HG02840 (cell line): ENCODE data around the gene HEPACAM.

ENCODE experiments used
- ATAC-seq: cut with Tn5 transposase; IDR thresholded peaks from one replicate; pipeline ENCODE4 v1.9.1; 2021; ENCODE audit warnings: mild to moderate bottlenecking, moderate library complexity, moderate number of reproducible peaks; ENCODE audit not compliant: unreplicated experiment, low FRiP score

Gene HEPACAM

DNA sequence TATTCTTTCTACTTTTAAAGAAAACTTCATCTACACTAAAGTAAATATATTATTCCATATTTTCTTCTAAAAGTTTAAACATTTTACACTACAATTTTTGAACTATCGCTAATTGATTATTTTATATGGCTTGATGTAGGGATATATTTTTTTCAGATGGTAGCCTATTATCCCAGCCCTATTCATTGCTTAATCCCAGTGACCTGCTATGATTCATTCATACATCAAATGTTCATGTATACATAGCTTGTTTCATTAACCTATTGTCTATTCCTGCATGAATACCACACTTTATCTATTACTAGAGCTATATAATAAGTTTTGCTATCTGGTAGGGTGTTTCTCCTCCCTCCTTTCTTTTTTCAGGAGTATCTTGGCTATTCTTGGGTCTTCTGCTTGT is 33.2 kb downstream of the HEPACAM start:
- ATAC-seq = no peak

DNA sequence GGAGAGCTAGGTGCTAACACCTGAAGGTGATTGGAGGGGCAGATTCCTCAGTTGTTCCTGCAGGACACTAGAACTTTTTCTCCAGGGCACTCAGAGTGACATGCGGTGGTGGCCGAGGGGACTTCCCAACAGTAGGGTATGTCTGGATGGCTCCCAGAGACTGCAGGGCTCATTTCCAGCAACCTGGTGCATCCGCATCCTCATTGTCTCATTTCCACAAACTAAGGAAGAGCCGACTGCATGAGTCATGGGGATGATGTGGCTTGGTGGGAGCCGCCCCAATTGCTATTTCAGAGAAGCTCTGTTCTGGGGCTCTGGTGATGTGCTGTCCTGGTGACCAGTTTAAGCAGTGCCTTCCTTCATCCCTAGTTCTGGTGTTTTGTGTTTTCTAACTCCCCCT is 35.4 kb downstream of the HEPACAM start:
- no peak for ATAC-seq

DNA sequence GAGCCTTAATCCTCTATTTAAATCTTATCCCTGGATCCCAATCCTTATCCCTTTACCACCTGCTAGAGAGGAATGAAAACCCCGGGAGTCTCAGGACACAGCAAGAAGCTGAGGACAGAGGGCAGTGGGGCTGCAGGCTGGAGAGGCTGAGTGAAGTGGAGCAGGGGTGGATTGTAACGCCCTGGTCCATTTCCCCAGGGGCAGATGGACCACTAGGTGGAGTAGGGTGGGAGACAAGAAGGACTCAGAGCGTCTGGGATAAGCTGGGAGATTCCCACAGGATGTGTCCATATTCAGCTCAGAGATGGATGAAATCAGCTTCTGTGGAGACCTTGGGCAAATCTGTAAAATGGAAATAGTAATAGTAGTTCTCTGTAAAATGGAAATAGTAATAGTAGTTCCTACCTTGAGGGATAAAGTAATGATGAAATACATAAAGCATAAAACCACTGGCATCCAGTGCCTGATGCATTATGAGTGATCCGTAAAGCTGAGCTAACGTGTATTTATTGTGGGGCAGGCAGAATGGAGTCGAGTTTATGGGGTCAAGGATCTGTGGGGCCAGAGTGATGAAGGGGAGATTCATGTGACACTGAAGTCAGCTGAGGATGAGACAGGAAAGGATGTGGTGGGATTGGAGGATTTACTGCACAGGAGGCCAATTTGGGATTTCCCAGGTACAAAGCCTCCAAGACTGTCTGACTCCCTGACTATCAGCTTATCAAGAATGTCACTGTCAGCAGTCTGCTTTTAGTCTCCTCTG is 36.3 kb downstream of the HEPACAM start:
- ATAC-seq = no peak

GRCh38 chr11:124898711-124899110 is 37.1 kb downstream of the HEPACAM start:
- no peak for ATAC-seq

DNA sequence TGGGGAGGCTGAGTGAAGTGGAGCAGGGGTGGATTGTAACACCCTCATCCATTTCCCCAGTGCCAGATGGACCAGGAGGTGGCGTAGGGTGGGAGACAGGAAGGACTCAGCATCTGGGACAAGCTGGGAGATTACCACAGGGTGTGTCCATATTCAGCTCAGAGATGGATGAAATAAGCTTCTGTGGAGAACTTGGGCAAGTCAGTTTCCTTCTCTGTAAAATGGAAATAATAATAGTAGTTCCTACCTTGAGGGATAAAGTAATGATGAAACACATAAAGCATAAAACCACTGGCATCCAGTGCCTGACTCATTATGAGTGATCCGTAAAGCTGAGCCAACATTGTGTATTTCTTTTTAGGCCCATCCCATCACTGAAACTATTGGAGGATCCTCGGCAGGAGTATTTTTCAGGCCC is 37.6 kb downstream of the HEPACAM start:
- ATAC-seq = no peak

DNA sequence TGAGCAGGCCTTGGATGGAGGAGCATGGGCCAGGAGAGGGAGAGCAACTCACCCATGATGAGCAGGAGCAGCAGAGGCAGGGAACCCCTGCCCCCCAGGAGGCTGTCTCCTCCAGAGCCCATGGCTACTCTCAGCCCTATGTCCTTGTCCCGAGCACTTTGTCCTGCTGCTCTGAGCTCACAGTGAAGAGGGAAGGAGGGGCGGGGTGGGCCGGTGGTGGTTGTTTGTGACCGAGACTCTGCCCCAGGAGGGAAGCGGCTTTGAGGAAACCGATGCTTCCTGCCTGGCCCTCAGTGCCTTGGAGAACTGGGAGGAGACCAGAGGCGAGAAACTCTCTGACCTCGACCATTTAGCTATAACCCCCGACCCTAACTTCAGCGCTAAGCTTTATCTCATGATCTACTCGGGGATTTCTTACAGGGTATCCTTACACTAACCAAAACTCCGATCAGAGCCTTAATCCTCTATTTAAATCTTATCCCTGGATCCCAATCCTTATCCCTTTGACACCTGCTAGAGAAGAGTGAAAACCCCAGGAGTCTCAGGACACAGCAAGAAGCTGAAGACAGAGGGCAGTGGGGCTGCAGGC is 38.1 kb downstream of the HEPACAM start, which contains the start of gene ROBO4:
Gene ROBO4 (minus strand): TSS at position 192 of the 589 bp plus-strand sequence. CDS start 70 bp downstream, at position 122.
- ATAC-seq = no peak

GRCh38 chr11:124896821-124897391 is 38.9 kb downstream of the HEPACAM start:
- no peak for ATAC-seq

DNA sequence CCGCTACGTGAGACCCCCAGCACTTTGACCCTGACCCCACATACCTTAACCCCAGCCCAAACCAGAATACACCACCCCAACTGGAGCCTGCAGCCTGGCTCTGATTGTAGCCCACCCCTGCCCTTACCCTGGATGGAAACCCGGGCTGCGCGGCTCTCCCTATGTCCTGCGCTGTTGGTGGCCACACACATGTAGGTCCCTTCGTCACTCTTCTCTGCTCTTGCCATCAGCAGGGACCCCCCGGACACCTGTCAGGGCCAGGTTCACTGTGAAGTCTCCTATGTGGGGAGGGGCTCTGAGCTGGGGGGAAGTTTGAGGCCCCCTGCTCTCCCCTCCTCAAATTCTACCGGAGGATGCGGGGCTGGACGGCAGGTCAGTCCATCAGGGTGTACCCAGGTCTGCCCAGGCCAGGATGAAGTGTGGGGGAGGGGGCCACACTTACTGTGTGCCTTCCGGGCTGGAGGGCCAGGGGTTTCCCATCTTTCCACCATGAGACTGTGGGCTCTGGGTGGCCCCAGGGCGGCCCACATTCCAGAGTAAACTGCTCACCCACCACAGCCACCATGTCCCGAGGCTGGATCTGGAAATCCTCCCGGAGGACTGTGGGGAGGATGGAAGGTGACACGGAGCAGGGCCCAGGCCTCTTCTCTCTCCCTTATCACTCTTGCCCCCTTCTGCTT is 39.6 kb downstream of the HEPACAM start:
- no peak for ATAC-seq

DNA sequence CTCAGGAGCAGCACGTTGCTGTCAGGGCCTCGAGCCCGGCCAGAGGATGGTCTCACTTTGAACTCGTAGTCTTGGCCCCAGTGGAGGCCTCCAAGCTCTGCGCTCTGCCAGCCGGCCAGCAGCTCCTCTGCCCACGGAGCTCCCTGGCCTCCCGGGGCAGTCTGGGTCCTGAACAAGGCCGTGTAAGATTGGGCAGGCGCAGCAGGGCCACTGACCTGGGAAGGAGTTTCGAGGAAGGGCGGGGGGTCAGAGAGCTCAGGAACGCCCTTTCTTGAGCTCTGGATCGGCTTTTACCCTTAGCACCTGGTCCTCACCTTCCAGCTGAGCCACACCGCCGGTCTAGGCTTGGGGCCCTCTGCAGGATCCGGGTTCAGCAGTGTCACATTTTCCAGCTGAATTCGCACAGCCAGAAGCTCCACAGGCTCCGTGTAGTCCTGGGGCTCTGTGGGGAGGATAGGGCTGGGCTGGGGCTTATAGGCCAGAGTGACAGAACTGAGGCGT is 40.3 kb downstream of the HEPACAM start:
- no peak for ATAC-seq

GRCh38 chr11:124894606-124895430 is 41.0 kb downstream of the HEPACAM start:
- no peak for ATAC-seq

- no peak for ATAC-seq
Observed at GRCh38 chr11:124893781-124894401, 42.0 kb downstream of the HEPACAM start.

GRCh38 chr11:124892750-124893454 is 42.9 kb downstream of the HEPACAM start:
- no peak for ATAC-seq

DNA sequence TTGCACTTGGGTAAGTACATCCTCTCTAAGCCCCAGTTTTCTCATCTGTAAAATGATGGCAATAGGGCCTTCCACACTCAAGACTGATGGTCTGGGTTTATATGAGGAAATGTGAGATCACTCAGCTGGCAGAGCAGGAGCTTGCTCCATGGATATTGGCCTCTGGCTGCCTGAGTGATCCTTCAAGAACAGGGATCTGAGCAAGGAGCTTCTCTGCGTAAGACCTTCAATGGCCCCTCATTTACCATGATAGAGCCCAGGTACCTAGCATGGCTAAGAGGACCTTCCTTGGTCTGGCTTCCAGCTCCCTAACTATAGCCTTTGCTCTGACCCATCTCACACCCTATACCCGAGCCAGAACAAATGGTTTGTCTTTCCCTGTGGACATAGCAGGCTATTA is 43.7 kb downstream of the HEPACAM start:
- ATAC-seq = no peak

DNA sequence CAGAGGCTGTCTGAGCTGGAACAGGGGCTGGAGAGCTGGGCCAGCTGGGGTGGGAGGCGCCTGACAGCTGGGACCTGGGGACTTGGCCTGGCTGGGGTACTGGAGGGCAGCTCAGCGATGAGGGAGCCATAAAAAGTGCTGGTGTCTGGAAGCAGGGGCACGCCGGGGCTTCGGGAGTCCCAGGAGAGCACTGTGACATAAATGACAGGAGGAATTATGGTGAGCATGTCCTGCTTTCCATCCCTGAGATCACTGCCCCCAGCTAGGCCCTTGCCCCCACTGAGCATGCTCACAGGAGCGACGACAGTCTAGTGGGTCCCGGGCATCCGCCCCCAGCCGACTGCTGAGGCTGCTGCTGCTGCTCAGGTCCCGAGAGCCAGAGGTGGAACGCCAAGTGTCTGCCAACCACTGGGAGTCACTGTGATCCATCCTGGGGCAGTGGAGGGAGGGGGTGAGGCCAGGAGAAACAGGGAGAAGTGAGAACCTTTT is 44.4 kb downstream of the HEPACAM start:
- ATAC-seq = no peak

DNA sequence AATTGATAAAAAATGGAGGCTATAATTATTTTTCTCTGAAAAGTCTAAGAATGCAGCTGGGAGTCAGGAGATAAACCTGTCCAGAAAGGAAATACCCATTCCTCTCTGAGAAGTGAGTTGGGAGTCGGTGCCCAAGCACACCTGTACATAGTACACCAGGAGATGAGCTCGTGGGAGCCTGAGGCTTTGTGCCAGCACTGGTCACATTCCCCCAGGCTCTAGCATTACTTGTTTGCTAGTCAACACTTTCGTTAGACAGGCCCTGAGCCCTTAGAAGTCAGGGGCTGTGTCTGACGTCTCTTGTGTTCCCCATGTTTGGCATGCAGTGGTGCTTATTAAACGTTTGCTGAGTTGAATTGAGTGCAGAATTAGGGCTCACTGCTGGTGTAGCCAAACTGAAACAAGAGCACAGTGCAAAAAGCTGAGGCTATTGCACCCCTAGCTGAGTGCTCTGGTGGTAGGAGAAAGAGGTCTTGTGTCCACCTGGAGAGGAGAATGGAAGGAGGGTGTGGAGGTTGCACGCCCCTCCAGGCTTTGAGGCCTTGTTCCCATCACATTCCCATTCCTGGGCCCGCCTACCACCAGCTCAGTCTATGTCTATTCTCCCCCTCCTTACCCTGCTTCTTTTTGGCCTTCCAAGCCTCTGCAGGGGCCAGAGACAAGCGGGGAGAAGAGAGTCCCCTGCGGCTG is 45.0 kb downstream of the HEPACAM start:
- ATAC-seq = no peak

GRCh38 chr11:124890151-124890550 is 45.7 kb downstream of the HEPACAM start:
- ATAC-seq = no peak

DNA sequence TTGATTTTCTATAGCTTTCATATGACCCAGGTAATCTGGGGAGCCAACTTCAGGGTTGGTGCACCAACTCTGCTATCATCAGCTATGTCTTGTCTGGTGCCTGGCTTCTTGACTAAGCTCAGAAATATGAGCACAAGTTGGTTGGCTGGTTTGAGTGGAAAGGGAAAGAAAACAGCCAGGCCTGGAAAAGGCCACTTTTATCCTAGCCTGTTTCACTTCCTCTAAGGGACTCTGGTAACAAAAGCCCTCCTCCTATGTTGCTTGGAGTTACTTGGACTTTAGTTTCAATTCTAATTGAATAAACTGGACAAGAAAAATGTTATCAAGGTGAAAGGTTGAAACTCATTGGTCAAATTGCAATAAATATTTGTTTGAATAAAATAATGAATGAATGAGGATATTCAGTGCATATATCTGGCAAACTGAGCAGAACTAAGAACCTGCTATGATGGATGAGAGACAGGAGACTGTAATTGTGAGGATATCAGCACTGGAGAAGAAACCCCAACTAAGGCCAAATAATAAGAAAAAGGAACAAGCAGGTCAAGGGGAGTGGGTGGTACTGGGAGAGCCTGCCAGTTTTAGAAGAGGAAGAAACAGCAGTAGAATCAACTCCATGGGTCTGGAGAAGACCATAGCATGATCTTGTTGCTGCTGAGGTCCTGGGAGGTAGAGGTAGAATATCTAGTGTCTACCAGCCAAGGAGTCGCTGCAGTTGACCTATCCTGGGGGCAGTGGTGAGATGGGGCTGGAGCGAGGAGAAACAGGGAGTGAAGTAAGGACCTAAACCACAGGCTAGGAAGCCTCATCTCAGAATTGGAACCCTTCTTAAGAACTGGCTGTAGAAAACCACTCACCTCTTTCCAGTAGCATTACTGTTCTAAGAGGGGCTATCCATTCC is 46.4 kb downstream of the HEPACAM start:
- ATAC-seq = no peak
